K562 (cell line): ENCODE results near the gene ZSWIM1. TPM values are rescaled to one million over a fixed set of nuclear protein-coding genes. Genes with fewer than 3 reads are reported as not detected.

Experiments used
- ATF7 ChIP-seq: fragments of 450-650 bp; IDR thresholded peaks from 2 replicates; pipeline ENCODE4 v1.7.1; 2014; ENCODE audit warnings: mild to moderate bottlenecking, moderate library complexity
- BRF1 ChIP-seq: IDR thresholded peaks from 3 replicates; pipeline ENCODE4 v1.6.1; 2011; ENCODE audit warnings: borderline replicate concordance, mild to moderate bottlenecking; ENCODE audit not compliant: insufficient read length; ENCODE audit errors: extremely low read depth
- DLX4 ChIP-seq: fragments of 250-450 bp; sonication (Bioruptor Pico); IDR thresholded peaks from 2 replicates; pipeline ENCODE4 v1.6.1; 2021; ENCODE audit warnings: mild to moderate bottlenecking
- E2F1 ChIP-seq: sonication (generic); formaldehyde crosslinking; IDR thresholded peaks from 2 replicates; pipeline ENCODE4 v1.8.1; 2023; ENCODE audit warnings: mild to moderate bottlenecking, missing genetic modification reagents, moderate library complexity
- FOXK1 ChIP-seq: sonication (generic); formaldehyde crosslinking; IDR thresholded peaks from 2 replicates; pipeline ENCODE4 v1.8.0; 2022; ENCODE audit warnings: missing genetic modification reagents, mild to moderate bottlenecking, borderline replicate concordance
- KDM2B ChIP-seq: fragments of 250-450 bp; sonication (Bioruptor Pico); IDR thresholded peaks from 2 replicates; pipeline ENCODE4 v1.8.0; 2021; ENCODE audit warnings: mild to moderate bottlenecking, moderate library complexity
- NCOA2 ChIP-seq, 2 experiments: fragments of 450-650 bp; IDR thresholded peaks; 2 replicates each; pipeline ENCODE4 v1.6.1; 2018; ENCODE audit warnings: mild to moderate bottlenecking in 2 of 2, moderate library complexity in 1 of 2; ENCODE audit not compliant: partially characterized antibody in 2 of 2
- RB1 ChIP-seq: fragments of 450-650 bp; IDR thresholded peaks from 2 replicates; pipeline ENCODE4 v1.6.1; 2017; ENCODE audit warnings: low read depth, mild to moderate bottlenecking
- RBFOX2 ChIP-seq: fragments of 200-400 bp; formaldehyde crosslinking; IDR thresholded peaks from 2 replicates; pipeline ENCODE4 v1.6.1; 2017; ENCODE audit warnings: low read depth, mild to moderate bottlenecking, low read length, moderate library complexity
- RBM25 ChIP-seq: fragments of 200-400 bp; formaldehyde crosslinking; IDR thresholded peaks from 2 replicates; pipeline ENCODE4 v1.6.1; 2018; ENCODE audit warnings: low read length, low read depth, moderate library complexity; ENCODE audit not compliant: severe bottlenecking
- UBTF ChIP-seq, 2 experiments: IDR thresholded peaks; 2 replicates each; pipeline ENCODE4 v1.6.1; 2012; ENCODE audit warnings: improper control_type of control experiment in 2 of 2, low read depth in 2 of 2, low read length in 2 of 2, borderline replicate concordance in 1 of 2
- ZNF639 ChIP-seq, 2 experiments: fragments of 200-800 bp in 1 of 2; sonication (Bioruptor generic) in 1 of 2; sonication (generic) in 1 of 2; formaldehyde crosslinking in 1 of 2; IDR thresholded peaks in 1 of 2; conservative IDR thresholded peaks in 1 of 2; 2 replicates each; pipeline versions ENCODE4 v1.5.0 to v1.6.1; 2016 to 2020; ENCODE audit warnings: missing compliant biosample characterization in 1 of 2, missing genetic modification characterization in 1 of 2, missing genetic modification reagents in 1 of 2
- polyA plus RNA-seq, 8 experiments: library from polyadenylated mRNA; depleted of rRNA in 4 of 8; stranded (reverse) in 5 of 8; unstranded in 3 of 8; fragments of >200 nt; fragmentation: Nextera tagmentation in 2 of 8; fragmentation: Illumina TruSeq in 1 of 8; extraction: Ambion mirVana in 2 of 8; extraction: Trizol in 1 of 8; gene quantifications; 2 replicates each; pipeline versions ENCODE4 v1.2.1 to v1.2.3, GENCODE V29; 2011 to 2014; ENCODE audit warnings: inconsistent platforms in 1 of 8, missing spikeins in 1 of 8
- total RNA-seq, 7 experiments: library from RNA; depleted of rRNA in 6 of 7; stranded (reverse); fragments of >200 nt in 6 of 7; fragmentation: Illumina TruSeq in 2 of 7; extraction: Trizol in 2 of 7; gene quantifications; 2 replicates each; pipeline versions ENCODE4 v1.2.1 to v1.2.3, GENCODE V29; 2011 to 2021; ENCODE audit warnings: low replicate concordance in 1 of 7
- TF ChIP-seq, protein P1 (sequence below): fragments of 250-450 bp; sonication (Bioruptor Pico); IDR thresholded peaks from 2 replicates; pipeline ENCODE4 v1.5.1; 2021; ENCODE audit warnings: mild to moderate bottlenecking
- TF ChIP-seq, protein P2 (sequence below): fragments of 450-650 bp; formaldehyde crosslinking; IDR thresholded peaks from 2 replicates; pipeline ENCODE4 v1.4.0; 2022; ENCODE audit warnings: missing genetic modification characterization

Gene ZSWIM1
- total and polyA plus RNA-seq, 9 of the 15 experiments (the other 6 are each of a cell fraction or from before 2014, with no cell fraction given), result 2.5 to 15.6 (median 9.5) TPM

GRCh38 chr20:45833030-45833882 lies 47.8 kb upstream of the ZSWIM1 start, which contains the start of gene SNX21 (continued):
- TF ChIP-seq, protein P1, sequence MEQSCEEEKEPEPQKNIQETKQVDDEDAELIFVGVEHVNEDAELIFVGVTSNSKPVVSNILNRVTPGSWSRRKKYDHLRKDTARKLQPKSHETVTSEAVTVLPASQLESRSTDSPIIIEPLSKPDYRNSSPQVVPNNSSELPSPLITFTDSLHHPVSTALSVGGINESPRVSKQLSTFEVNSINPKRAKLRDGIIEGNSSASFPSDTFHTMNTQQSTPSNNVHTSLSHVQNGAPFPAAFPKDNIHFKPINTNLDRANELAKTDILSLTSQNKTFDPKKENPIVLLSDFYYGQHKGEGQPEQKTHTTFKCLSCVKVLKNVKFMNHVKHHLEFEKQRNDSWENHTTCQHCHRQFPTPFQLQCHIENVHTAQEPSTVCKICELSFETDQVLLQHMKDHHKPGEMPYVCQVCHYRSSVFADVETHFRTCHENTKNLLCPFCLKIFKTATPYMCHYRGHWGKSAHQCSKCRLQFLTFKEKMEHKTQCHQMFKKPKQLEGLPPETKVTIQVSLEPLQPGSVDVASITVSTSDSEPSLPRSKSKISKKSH (CRISPR knock-in tag), result no peak
- 0 out of 2 replicates have a peak, but pooled peaks have one; percentile 52 for TF ChIP-seq FOXK1 (CRISPR knock-in tag)
- TF ChIP-seq ZNF639 (CRISPR knock-in tag; conservative IDR thresholded peaks at IDR 0.05 in 1 of 2, IDR thresholded peaks at IDR 0.05 in 1 of 2), result no peak
- no peak; a peak in 1 of 4 replicates for TF ChIP-seq UBTF (IDR thresholded peaks at IDR 0.05; ENCODE audit: borderline replicate concordance in 1 of 2, low read depth in 2 of 2, low read length in 2 of 2)
- peak; percentile 96 for TF ChIP-seq RBM25
- no peak for TF ChIP-seq KDM2B (CRISPR knock-in tag)
- TF ChIP-seq RBFOX2, result 0 out of 2 replicates have a peak, but pooled peaks have one; percentile 29
- TF ChIP-seq, protein P2, sequence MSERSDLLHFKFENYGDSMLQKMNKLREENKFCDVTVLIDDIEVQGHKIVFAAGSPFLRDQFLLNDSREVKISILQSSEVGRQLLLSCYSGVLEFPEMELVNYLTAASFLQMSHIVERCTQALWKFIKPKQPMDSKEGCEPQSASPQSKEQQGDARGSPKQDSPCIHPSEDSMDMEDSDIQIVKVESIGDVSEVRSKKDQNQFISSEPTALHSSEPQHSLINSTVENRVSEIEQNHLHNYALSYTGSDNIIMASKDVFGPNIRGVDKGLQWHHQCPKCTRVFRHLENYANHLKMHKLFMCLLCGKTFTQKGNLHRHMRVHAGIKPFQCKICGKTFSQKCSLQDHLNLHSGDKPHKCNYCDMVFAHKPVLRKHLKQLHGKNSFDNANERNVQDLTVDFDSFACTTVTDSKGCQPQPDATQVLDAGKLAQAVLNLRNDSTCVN (CRISPR knock-in tag), result no peak
- TF ChIP-seq RB1, result 0 out of 2 replicates have a peak, but pooled peaks have one; percentile 24
- no peak for TF ChIP-seq BRF1
- TF ChIP-seq E2F1 (CRISPR knock-in tag), result no peak
- TF ChIP-seq ATF7, result peak; percentile 34; the same call in 1 of the 2 replicates
- no peak for TF ChIP-seq DLX4 (CRISPR knock-in tag)
- TF ChIP-seq NCOA2 (IDR thresholded peaks at IDR 0.05; ENCODE audit: partially characterized antibody in 2 of 2), result no peak
